Gastrocnemius medialis (tissue), 4 donors: ENCODE measurements around the gene PDE9A.

Experiments used
- CTCF ChIP-seq, 5 experiments: fragments of 450-650 bp in 3 of 5; fragments of 200-600 bp in 2 of 5; sonication (generic) in 2 of 5; IDR thresholded peaks in 4 of 5; conservative IDR thresholded peaks in 1 of 5; 1 replicate in 4 of 5; 2 replicates in 1 of 5; pipeline ENCODE4 v1.5.1; 2016 to 2019; ENCODE audit warnings: antibody characterized with exemption in 5 of 5, mild to moderate bottlenecking in 3 of 5, moderate library complexity in 3 of 5
- POLR2A ChIP-seq, 2 donors: fragments of 450-650 bp; IDR thresholded peaks; one replicate each; pipeline ENCODE4 v1.6.1; 2017; ENCODE audit warnings: antibody characterized with exemption in 2 of 2, mild to moderate bottlenecking in 2 of 2, moderate library complexity in 2 of 2

- TF ChIP-seq CTCF (IDR thresholded peaks at IDR 0.05 in 4 of 5, conservative IDR thresholded peaks at IDR 0.05 in 1 of 5): no peak
- no peak for TF ChIP-seq POLR2A (IDR thresholded peaks at IDR 0.05)
Observed at GRCh38 chr21:42618707-42619102, 34.7 kb upstream of the PDE9A start.
